Activated T-cell treated with anti-CD3 and anti-CD28 coated beads for 1 hour (primary cell): ENCODE data around the gene NARS2.
"Not testable (repeated sequence)": the region's sequence is repeated elsewhere in the genome, so short reads cannot be mapped to it uniquely, and the experiment has no call there.

Experiments
- DNase-seq: peaks from one replicate; pipeline ENCODE4 v3.0.0-alpha.2; 2020; ENCODE audit warnings: low read depth

Gene NARS2, protein sequence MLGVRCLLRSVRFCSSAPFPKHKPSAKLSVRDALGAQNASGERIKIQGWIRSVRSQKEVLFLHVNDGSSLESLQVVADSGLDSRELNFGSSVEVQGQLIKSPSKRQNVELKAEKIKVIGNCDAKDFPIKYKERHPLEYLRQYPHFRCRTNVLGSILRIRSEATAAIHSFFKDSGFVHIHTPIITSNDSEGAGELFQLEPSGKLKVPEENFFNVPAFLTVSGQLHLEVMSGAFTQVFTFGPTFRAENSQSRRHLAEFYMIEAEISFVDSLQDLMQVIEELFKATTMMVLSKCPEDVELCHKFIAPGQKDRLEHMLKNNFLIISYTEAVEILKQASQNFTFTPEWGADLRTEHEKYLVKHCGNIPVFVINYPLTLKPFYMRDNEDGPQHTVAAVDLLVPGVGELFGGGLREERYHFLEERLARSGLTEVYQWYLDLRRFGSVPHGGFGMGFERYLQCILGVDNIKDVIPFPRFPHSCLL

GRCh38 chr11:78574386-78575381 lies at the start of gene NARS2:
Gene NARS2 (minus strand): TSS chr11:78574864. CDS start chr11:78574488, 376 bp downstream.
- DNase-seq, result peak; percentile 98

DNA sequence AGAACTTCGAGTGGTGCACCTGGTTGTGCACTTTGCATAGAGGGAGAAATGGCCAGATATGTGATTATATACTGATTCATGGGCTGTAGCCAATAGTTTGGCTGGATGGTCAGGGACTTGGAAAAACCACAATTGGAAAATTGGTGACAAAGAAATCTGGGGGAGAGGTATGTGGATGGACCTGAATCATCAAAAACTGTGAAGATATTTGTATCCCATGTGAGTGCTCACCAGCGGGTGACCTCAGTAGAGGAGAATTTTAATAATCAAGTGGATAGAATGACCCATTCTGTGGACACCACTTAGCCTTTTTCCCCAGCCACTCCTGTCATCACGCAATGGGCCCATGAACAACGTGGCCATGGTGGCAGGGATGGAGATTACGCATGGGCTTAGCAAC lies 48.0 kb upstream of the NARS2 start:
- DNase-seq, result no peak

DNA sequence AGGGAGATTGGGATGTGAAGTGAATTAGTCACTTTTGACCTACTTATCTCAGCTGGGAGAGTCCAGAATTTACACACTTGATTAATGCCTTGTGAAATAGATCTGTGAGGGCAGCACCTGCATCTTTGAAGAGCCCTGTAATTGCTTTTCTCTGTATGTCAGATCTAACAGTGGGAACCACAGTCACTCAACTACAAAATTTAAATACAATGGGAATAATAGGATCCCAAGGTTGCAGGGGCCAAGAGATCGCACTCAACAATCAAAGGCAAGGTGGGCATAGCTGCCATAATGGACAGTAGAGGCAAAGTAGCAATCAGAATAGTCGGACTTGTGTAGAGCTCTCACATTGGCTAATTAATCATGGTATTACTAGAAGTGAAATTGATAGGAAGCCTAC lies 45.5 kb upstream of the NARS2 start:
- DNase-seq, result no peak

DNA sequence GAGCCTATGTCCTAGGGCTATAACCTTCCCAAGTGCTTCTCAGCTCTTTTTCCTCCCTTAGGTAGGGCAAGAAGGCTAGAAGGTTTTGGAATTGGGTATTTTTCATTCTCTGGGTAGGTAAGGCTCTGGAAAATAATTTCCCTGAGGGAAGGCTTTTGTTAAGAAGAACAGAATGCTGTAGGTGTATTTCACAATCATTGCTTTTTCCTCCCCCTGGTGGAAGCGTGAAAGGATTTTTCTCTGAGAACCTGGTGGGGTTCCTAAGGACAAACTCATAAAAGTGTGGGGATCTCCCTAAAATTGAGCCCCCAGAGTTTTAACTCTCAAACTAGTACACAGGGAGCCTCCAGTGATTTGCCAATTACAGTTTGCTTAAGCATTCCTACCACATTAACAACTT lies 41.1 kb upstream of the NARS2 start:
- DNase-seq, result no peak

- no peak for DNase-seq
Observed at GRCh38 chr11:78613378-78613813, 38.7 kb upstream of the NARS2 start.

DNA sequence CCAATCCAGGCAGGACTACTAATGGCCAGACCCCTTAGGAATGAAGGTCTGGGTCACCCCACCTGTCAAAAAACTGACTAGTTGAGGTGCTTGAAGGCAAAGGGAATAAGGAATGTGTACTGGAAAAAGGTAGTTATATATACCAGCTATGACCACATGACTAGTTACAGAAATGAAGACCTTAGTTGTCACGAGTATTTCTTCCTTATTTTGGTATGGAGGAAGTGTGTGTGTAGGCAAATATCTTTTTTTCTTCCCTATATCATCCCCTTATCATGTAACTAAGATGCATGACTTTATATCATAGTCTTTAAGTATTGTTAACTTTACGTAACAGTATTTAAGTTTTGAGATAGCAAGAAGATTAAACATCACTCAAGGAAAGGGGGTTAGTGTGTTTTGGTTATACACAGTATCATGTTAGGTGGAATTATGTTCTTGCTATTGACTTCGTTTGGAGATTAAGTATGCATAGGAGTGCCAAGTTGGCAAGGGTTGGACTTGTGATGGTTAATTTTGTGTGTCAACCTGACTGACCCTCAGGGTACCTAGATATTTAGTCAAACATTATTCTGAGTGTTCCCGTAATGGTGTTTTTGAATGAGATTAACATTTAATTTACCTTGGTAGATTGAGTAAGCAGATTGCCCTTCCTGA lies 38.2 kb upstream of the NARS2 start:
- no peak for DNase-seq

DNA sequence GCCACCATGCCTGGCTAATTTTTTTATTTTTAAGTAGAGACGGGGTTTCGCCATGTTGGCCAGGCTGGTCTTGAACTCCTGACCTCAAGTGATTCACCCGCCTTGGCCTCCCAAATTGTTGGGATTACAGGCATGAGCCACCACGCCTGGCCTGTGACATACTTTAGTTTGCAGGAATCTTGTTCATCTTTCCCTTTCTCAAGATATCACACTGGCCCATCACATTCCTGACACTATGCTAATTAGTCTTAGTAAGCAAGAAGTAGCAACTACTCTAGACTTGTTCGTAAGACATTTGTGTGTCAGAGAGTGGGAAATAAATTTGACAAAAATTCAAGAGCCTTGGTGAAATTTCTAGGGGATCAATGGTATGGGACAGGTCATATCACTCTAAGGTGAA lies 34.7 kb upstream of the NARS2 start:
- not testable (repeated sequence) for DNase-seq

DNA sequence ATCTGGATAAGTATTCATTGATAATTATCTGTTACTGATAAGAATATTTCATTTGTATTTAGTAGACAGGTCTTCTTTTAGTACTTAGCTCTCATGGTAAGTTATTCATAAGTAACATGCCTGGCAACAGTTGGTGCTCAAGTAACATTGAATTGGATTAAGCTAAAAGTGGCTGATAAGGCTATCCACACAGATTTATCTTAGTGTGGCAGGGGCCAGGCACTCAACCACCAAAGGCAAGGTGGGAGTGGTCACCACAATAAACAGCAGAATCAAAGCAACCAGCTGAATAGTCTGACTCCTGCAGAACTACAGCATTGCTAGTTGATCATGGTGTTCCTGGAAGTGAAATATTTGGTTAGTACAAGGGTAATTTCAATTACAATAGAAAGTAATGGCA lies 33.0 kb upstream of the NARS2 start:
- DNase-seq, result no peak

GRCh38 chr11:78606667-78607066 lies 32.0 kb upstream of the NARS2 start:
- DNase-seq, result no peak

DNA sequence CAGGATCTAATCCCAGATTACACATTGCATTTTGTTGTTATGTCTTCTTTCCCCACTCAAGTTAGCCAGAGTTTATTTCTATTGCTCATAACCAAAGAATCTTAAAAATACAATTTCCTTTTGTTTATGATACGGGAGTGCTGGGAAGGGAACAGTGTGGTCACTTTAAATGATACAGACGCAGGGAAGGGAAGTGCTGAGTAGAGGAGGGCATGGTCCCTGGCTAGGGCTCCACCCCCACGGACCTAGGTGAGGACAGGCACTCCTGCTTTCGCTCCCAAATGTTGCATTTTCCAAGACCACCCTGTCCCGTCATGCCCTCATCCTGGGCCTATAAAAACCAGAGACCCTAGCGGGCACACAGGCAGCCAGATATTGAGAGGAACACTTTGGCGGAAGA lies 30.6 kb upstream of the NARS2 start:
- DNase-seq, result no peak

DNA sequence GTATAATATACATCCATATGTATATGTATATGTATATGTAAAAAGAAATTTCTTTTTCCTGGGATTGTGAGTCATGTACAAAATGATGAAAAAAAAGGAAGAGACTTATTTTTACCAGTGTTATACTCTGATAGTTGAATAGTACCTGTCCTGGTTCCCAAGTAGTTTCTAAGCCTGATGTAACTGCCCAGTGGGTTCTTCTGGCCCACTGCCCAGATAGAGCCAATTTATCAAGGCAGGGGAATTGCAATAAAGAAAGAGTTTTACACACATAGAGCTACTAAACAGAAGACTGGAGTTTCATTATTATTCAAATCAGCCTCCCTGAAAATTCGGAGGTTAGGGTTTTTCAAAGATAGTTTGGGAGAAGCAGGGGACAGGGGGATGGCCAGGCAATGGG lies 29.1 kb upstream of the NARS2 start:
- DNase-seq, result no peak

- not testable (repeated sequence) for DNase-seq
Observed at GRCh38 chr11:78602771-78603170, 28.1 kb upstream of the NARS2 start.

GRCh38 chr11:78601066-78601465 lies 26.4 kb upstream of the NARS2 start:
- not testable (repeated sequence) for DNase-seq

DNA sequence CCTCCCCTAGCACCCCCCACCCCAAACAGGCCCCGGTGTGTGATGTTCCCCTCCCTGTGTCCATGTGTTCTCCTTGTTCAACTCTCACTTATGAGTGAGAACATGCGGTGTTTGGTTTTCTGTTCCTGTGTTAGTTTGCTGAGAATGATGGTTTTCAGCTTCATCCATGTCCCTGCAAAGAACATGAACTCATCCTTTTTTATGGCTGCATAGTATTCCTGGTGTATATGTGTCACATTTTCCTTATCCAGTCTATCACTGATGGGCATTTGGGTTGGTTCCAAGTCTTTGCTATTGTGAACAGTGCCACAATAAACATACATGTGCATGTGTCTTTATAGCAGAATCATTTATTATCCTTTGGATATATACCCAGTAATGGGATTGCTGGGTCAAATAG lies 22.9 kb upstream of the NARS2 start:
- not testable (repeated sequence) for DNase-seq

GRCh38 chr11:78595436-78596130 lies 20.9 kb upstream of the NARS2 start:
- DNase-seq, result no peak

DNA sequence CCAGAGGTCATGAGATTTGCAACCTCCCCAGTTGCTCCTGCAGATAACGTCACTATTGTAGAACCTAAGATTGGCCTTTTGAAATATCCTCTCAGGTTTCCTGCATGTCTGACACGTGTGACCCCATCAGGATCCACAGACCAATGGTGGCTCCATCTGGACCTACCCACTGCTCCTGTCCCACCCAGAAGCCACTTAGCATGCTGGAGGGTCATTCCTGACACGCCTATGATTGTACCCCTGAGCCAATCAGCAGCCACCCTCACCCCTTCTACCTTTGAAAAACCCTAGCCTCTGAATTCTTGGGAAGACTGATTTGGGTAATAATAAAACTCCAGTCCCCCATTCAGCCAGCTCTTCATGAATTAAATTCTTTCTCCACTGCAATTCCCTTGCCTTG lies 20.1 kb upstream of the NARS2 start:
- DNase-seq, result no peak

DNA sequence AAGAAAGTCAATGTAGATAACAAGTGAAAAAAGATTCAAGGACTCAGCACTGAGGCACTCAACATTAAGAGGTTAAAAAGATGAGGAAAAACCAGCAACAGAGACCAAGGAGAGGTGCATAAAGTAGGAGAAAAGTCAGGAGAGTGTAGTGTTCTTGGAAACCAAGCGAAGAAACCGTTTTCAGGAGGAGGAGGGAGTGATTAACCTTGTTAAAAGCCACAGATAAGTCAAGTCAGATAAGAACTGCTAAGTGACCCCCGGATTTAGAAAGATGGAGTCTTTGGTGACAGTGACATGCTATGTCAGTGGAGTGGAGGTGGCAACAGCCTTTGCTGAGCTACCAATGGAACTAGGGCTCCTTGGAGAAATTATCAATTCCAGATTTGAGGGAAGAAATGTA lies 13.9 kb upstream of the NARS2 start:
- DNase-seq, result no peak

DNA sequence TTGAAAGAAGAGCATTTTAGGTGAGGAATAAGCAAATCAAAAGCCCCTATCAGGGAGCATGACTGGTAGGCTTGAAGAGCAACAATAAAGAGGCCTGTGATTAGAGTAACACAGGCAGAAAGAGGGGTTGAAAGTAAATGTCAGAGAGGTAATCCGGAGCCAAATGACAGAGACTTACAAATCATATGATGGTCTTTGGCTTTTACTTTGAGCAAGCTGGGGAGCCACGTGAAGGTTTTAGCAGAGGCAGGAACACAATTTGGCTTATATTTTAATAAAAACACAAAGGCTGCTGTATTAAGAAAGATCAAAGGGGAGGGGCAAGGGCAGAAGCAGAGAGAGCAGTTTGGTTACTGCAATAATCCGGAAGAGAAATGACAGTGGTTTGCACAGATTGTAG lies 12.8 kb upstream of the NARS2 start:
- DNase-seq, result no peak

DNA sequence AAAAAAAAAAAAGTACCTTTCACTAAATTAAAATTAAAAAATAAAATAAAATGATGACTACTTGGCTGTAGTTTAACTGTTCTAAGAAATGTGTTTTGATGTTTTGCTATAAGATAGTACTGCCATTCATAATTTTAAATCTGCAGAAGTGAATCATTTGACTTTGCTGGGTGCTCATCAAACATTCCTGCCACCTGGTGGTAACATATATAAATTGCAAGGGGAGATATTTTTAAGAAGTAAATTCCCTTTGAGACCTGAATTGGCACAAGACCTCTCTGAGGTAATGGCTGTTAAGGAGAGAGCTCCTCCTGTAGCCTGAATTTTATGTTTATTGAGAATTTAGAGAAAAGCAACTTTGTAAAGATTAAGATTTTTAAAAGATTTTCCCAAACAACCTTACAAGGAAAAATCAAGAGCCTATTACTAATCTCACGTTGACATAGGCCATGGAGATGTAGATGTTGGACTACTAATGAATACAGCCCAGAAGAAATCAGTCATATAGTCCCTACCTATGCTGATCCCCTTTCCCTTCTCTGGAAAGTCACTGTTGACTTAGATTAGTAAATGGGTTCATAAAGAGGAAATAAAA lies 11.9 kb upstream of the NARS2 start:
- DNase-seq, result no peak

GRCh38 chr11:78583889-78584288 lies 9.2 kb upstream of the NARS2 start:
- no peak for DNase-seq

GRCh38 chr11:78577495-78577894 lies 2.8 kb upstream of the NARS2 start:
- no peak for DNase-seq
